Liver (tissue), 9 donors: ENCODE measurements around the gene NFIB. TPM values are rescaled to one million over a fixed set of nuclear protein-coding genes. Genes with fewer than 3 reads are reported as not detected.

Source experiments
- DNase-seq: peaks from one replicate; pipeline ENCODE4 v3.0.0-alpha.2; 2017; ENCODE audit warnings: low spot score
- H3K27ac ChIP-seq, 2 donors: one replicate each; pipeline ENCODE4 v1.7.0; 2013; ENCODE audit warnings: inconsistent platforms in 2 of 2, low read length in 2 of 2, control low read depth in 1 of 2, low read depth in 1 of 2, mild to moderate bottlenecking in 1 of 2
- H3K27me3 ChIP-seq, 4 donors: one replicate each; pipeline versions ENCODE4 v1.6.1 to v1.7.0; 2013; ENCODE audit warnings: low read length in 3 of 4, inconsistent platforms in 1 of 4, mild to moderate bottlenecking in 1 of 4, moderate library complexity in 1 of 4; ENCODE audit not compliant: control insufficient read depth in 4 of 4, insufficient read depth in 4 of 4
- H3K36me3 ChIP-seq, 4 donors: one replicate each; pipeline versions ENCODE4 v1.6.1 to v1.7.0; 2013; ENCODE audit warnings: low read length in 3 of 4, mild to moderate bottlenecking in 3 of 4, low read depth in 1 of 4, moderate library complexity in 1 of 4; ENCODE audit not compliant: control insufficient read depth in 4 of 4, insufficient read depth in 3 of 4
- H3K4me1 ChIP-seq, 4 donors: one replicate each; pipeline versions ENCODE4 v1.6.1 to v1.7.0; 2013; ENCODE audit warnings: low read length in 3 of 4, mild to moderate bottlenecking in 3 of 4, moderate library complexity in 1 of 4; ENCODE audit not compliant: control insufficient read depth in 4 of 4, insufficient read depth in 4 of 4
- H3K4me3 ChIP-seq, 3 donors: one replicate each; pipeline versions ENCODE4 v1.6.1 to v1.7.0; 2013; ENCODE audit warnings: low read length in 3 of 3, control low read depth in 1 of 3, low read depth in 1 of 3, mild to moderate bottlenecking in 1 of 3
- H3K9ac ChIP-seq, 2 donors: one replicate each; pipeline ENCODE4 v1.7.0; 2013; ENCODE audit warnings: low read length in 2 of 2, mild to moderate bottlenecking in 2 of 2, moderate library complexity in 2 of 2, control low read depth in 1 of 2, low read depth in 1 of 2
- H3K9me3 ChIP-seq, 4 donors: one replicate each; pipeline versions ENCODE4 v1.6.1 to v1.7.0; 2013; ENCODE audit warnings: low read length in 3 of 4; ENCODE audit not compliant: control insufficient read depth in 4 of 4
- ATF3 ChIP-seq: IDR thresholded peaks from 2 replicates; pipeline ENCODE4 v1.6.1; 2016; ENCODE audit warnings: antibody characterized with exemption
- CTCF ChIP-seq: fragments of 150-350 bp; IDR thresholded peaks from 2 replicates; pipeline ENCODE4 v1.5.1; 2017; ENCODE audit warnings: improper control_type of control experiment, low read depth, low read length; ENCODE audit not compliant: missing input control
- EGR1 ChIP-seq, 2 donors: IDR thresholded peaks; 2 replicates each; pipeline ENCODE4 v1.6.1; 2016 to 2018; ENCODE audit warnings: antibody characterized with exemption in 2 of 2, low read depth in 2 of 2
- FOXA1 ChIP-seq: IDR thresholded peaks from 2 replicates; pipeline ENCODE4 v1.6.1; 2016; ENCODE audit warnings: antibody characterized with exemption
- FOXA2 ChIP-seq: IDR thresholded peaks from 2 replicates; pipeline ENCODE4 v1.6.1; 2016; ENCODE audit warnings: antibody characterized with exemption
- GABPA ChIP-seq, 2 donors: IDR thresholded peaks in 1 of 2; conservative IDR thresholded peaks in 1 of 2; 2 replicates each; pipeline ENCODE4 v1.6.1; 2016; ENCODE audit warnings: antibody characterized with exemption in 2 of 2, mild to moderate bottlenecking in 1 of 2, moderate library complexity in 1 of 2
- HNF4A ChIP-seq, 2 donors: conservative IDR thresholded peaks; 2 replicates each; pipeline ENCODE4 v1.6.1; 2016; ENCODE audit warnings: antibody characterized with exemption in 2 of 2, mild to moderate bottlenecking in 2 of 2
- HNF4G ChIP-seq: IDR thresholded peaks from 2 replicates; pipeline ENCODE4 v1.6.1; 2016; ENCODE audit warnings: antibody characterized with exemption
- JUND ChIP-seq, 2 donors: IDR thresholded peaks; 2 replicates each; pipeline ENCODE4 v1.6.1; 2016; ENCODE audit warnings: antibody characterized with exemption in 2 of 2
- MAX ChIP-seq: IDR thresholded peaks from 2 replicates; pipeline ENCODE4 v1.6.1; 2016; ENCODE audit warnings: antibody characterized with exemption
- NR2F2 ChIP-seq: IDR thresholded peaks from 2 replicates; pipeline ENCODE4 v1.6.1; 2016; ENCODE audit warnings: antibody characterized with exemption
- RAD21 ChIP-seq, 2 donors: IDR thresholded peaks; 2 replicates each; pipeline ENCODE4 v1.6.1; 2016; ENCODE audit warnings: antibody characterized with exemption in 2 of 2, mild to moderate bottlenecking in 2 of 2
- REST ChIP-seq: IDR thresholded peaks from 2 replicates; pipeline ENCODE4 v1.6.1; 2016; ENCODE audit warnings: antibody characterized with exemption, mild to moderate bottlenecking
- RXRA ChIP-seq, 2 donors: IDR thresholded peaks; 2 replicates each; pipeline ENCODE4 v1.6.1; 2017 to 2018; ENCODE audit warnings: antibody characterized with exemption in 2 of 2, mild to moderate bottlenecking in 1 of 2
- SP1 ChIP-seq: IDR thresholded peaks from 2 replicates; pipeline ENCODE4 v1.6.1; 2018; ENCODE audit warnings: antibody characterized with exemption, mild to moderate bottlenecking
- TAF1 ChIP-seq: conservative IDR thresholded peaks from 2 replicates; pipeline ENCODE4 v1.6.1; 2016; ENCODE audit warnings: antibody characterized with exemption, mild to moderate bottlenecking
- YY1 ChIP-seq: IDR thresholded peaks from 2 replicates; pipeline ENCODE4 v1.6.1; 2016; ENCODE audit warnings: antibody characterized with exemption, mild to moderate bottlenecking
- ZBTB33 ChIP-seq: IDR thresholded peaks from 2 replicates; pipeline ENCODE4 v1.6.1; 2016; ENCODE audit warnings: antibody characterized with exemption
- WGBS: extraction: QIAGEN DNeasy Blood & Tissue Kit; methylation state at CpG from one replicate; pipeline ENCODE4 v1.1.7; 2013; 5-methylcytosine and 5-hydroxymethylcytosine counted together
- polyA plus RNA-seq, 2 donors: library from polyadenylated mRNA; stranded (reverse) in 1 of 2; unstranded in 1 of 2; fragments of 200-250 nt in 1 of 2; fragments of >200 nt in 1 of 2; fragmentation: Nextera tagmentation in 1 of 2; extraction: Ambion mirVana in 1 of 2; gene quantifications; one replicate each; pipeline versions ENCODE4 v1.2.1 to v1.2.3, GENCODE V29; 2013 to 2015
- total RNA-seq, 2 donors: library from RNA; depleted of rRNA; stranded (reverse); fragments of >200 nt; gene quantifications; one replicate each; pipeline ENCODE4 v1.2.3, GENCODE V29; 2014
- donor health status: healthy.
- donor health status: healthy.
- donor health status: healthy.
- donor health status: healthy.
- donor health status: healthy.

NFIB gene
- total and polyA plus RNA-seq, 4 donors: 3.2 to 23.2 (median 8.0) TPM

GRCh38 chr9:14084867-14085266 is 229.1 kb downstream of the NFIB start:
- peaks cover 0 to 7% (median 2%) of the 10 kb centered on the region in 4 donors for H3K36me3 ChIP-seq
- 83% methylated on average over 3 of the region's 3 CpGs for WGBS
- H3K4me3 ChIP-seq: no peak overlapping the region
- TF ChIP-seq JUND (IDR thresholded peaks at IDR 0.05) (no peak), SP1 (no peak), FOXA2 (no peak), MAX (no peak), GABPA (IDR thresholded peaks at IDR 0.05 in 1 of 2, conservative IDR thresholded peaks at IDR 0.05 in 1 of 2) (no peak), HNF4A (conservative IDR thresholded peaks at IDR 0.05) (no peak), ATF3 (no peak), REST (no peak), CTCF (no peak), YY1 (no peak), RXRA (IDR thresholded peaks at IDR 0.05) (no peak), ZBTB33 (no peak), HNF4G (no peak), FOXA1 (no peak), NR2F2 (no peak), TAF1 (no peak), EGR1 (IDR thresholded peaks at IDR 0.05; ENCODE audit: low read depth in 2 of 2) (no peak), RAD21 (IDR thresholded peaks at IDR 0.05) (no peak)
- H3K27ac ChIP-seq: no peak overlapping the region
- no peaks in the 10 kb centered on the region for H3K9me3 ChIP-seq
- no peak overlapping the region for H3K9ac ChIP-seq
- H3K27me3 ChIP-seq: no peaks in the 10 kb centered on the region
- no peak for DNase-seq
- H3K4me1 ChIP-seq: peaks cover 0 to 1% (median 0%) of the 10 kb centered on the region in 4 donors
